Right renal cortex interstitium (tissue), 3 donors: ENCODE results near the gene LRMDA. TPM values are rescaled to one million over a fixed set of nuclear protein-coding genes. Genes with fewer than 3 reads are reported as not detected.

Experiments
- DNase-seq, 3 donors: peaks; one replicate each; pipeline ENCODE4 v3.0.0-alpha.2; 2013; ENCODE audit warnings: low read depth in 3 of 3, low spot score in 2 of 3
- polyA plus RNA-seq, 3 donors: library from polyadenylated mRNA; unstranded; fragments of 120-200 nt; gene quantifications; one replicate each; pipeline ENCODE4 v1.2.1, GENCODE V29; 2013; ENCODE audit not compliant: insufficient read length in 3 of 3

LRMDA gene
- polyA plus RNA-seq, 3 donors: 20.9 to 21.7 (median 21.2) TPM

DNA sequence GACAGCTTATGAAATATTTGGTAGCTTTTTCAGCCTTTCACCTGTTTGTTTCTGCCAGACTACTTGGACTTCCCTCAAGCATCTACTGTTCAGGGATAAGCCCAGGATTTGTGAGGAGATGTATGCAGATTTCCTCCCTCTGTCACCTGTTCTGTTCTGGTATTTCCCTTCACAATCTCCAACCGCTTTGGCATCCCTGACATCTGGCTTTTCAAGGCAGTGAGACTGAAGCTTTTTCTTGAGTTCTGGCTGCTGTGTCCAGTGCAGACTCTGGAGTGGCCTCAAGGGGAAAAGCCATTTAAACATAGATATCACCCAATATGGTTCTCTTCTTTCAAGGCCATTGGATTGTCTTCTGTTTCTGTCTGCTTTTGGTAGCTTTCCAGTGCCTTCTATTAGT, 369.7 kb downstream of the LRMDA start:
- no peak for DNase-seq

DNA sequence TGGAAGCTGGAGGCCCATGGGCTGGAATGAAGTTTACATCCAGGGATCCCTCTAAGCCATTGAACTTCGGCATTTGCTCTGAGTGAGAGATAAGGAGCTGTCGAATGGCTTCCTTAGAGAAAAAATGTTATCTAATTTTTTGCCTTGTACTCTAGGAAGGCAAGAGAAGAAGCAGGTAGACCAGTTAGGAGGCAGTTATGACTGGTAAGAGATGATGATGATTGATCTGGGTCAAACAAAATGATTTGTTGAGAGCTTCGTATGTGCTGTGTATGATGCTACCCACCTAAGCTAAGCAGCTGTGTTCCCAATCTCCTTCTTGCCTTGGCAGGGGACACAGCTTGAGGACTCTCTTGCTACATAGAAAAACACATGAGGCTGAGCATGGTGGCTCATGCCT, 370.2 kb downstream of the LRMDA start:
- DNase-seq: no peak

GRCh38 chr10:75803121-75803520, 371.7 kb downstream of the LRMDA start:
- no peak for DNase-seq

GRCh38 chr10:75803816-75804552, 372.6 kb downstream of the LRMDA start:
- no peak for DNase-seq

GRCh38 chr10:75806186-75806585, 374.8 kb downstream of the LRMDA start:
- DNase-seq: no peak

- no peak for DNase-seq
These were observed 376.0 kb downstream of the LRMDA start for GRCh38 chr10:75807456-75807855.

DNA sequence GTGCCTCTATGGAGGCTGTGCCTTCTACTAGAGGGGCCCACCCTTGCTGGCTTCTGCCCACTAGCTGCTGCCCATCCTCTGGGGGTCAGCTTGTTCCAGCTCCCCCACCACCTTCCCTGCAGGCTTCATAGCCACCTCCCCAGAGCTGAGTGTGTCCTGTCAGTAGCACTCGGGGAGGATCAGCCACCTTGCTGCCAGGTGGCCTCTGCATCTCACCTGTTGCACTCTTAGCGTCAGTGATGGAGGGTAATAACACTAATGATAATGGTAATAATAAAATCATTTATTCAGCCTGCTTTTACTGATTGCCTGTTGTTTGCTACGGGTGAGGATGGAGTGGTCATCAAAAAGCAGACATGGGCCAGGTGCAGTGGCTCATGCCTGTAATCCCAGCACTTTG, 377.6 kb downstream of the LRMDA start:
- no peak for DNase-seq

- DNase-seq: no peak
These were observed 382.6 kb downstream of the LRMDA start for GRCh38 chr10:75814014-75814413.

- no peak for DNase-seq
These were observed 383.6 kb downstream of the LRMDA start for GRCh38 chr10:75815066-75815465.

- DNase-seq: no peak
These were observed 385.8 kb downstream of the LRMDA start for GRCh38 chr10:75817198-75817597.

DNA sequence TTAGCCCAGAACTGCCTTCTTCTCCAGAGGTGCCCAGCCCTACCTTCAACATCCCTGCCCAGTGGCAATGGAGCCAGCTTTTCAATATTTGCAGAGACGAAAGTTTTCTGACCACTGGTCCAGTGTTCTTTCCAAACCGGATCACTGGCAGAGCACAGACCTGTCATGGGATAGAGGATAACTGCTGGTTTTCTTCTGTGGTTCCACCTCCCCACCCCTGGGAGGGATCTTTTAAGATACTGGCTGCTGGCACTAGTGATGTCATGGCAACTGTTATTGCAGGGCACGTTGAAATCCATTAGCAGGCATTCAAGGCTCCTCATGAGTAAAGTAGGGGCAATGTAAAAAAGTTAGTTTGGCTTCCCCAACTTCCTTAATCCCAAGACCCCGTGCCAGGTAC, 387.1 kb downstream of the LRMDA start:
- DNase-seq: no peak

DNA sequence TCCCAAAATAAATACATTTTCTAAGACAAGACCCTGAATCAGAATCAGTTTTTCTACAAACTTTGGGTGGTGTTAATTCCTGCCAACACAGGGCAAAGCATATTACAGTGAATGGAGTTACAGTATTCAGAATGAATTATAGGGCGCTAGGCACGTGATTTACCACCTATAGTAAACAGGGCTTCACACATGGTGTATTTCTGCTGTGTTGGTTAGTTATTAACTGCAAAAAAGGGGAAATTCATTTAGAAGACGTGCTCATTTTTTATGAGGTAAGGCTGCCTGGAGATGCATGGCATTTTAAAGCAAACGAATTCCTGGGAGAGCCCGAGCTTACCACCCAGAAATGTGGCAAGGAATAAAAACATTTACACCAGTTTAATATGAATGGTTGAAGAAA, 393.8 kb downstream of the LRMDA start:
- DNase-seq: no peak

GRCh38 chr10:75825661-75826060, 394.2 kb downstream of the LRMDA start:
- no peak for DNase-seq

GRCh38 chr10:75826846-75827245, 395.4 kb downstream of the LRMDA start:
- no peak for DNase-seq

DNA sequence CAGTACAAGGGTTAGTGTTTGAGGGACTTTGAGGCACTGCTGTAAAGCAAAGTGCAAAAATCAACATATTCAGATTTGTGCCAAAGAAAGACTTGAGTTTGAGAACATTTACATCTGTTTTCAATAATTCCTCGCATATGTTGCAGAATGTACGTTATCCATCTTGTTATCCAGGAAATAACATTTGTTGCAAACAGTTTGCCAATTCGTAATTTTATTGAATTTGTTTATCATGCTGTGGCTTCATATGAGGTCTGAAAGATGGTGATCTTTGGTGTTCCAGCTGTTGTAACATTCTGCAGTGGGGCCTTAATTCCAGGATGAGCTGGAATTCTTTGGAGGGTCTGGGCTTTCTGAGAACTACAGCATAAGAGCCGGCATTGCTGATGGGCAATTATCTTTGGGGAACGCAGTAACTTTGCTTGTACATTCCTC, 396.2 kb downstream of the LRMDA start:
- DNase-seq: no peak

GRCh38 chr10:75828413-75828812, 397.0 kb downstream of the LRMDA start:
- no peak for DNase-seq

DNA sequence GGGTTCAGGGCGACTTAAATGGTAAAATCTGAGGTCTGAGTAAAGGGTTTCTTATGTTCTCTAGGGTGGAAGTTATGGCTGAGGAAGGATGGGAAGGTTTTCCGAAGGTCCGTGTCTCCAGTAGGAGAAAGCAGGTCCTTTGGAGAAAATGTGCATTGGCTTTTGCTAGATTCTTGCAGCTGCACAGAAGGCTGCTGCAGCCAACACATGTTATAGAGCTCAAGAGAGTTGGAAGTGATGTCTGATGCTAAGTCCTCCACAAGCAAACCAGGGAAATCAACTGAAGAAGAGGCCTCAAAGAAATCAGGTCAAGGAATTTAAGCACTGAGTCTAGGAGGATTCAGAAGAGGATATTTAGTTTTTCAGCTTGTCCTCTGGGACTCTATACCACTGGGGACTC, 404.6 kb downstream of the LRMDA start:
- DNase-seq: no peak

GRCh38 chr10:75838486-75838885, 407.1 kb downstream of the LRMDA start:
- no peak for DNase-seq

GRCh38 chr10:75839020-75839419, 407.6 kb downstream of the LRMDA start:
- DNase-seq: no peak

DNA sequence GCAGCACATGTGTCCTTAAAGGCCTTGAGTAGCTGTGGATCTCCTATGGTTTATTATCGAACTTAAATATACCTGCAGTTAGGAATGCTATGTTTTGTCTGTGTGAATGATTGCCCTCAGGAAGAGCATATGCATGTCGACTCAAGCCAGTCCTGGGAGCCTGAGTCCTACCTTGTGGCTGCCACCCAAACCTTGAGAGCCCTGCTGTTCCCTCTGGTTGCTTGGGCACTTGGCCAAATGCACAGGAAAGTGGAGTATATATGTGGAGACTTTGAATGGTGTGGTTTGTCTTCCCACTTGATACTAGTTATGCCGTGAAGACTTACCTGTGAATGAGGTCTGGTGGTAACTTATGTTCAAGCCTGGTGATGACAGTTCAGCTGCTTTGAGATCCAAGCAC, 409.8 kb downstream of the LRMDA start:
- DNase-seq: no peak

DNA sequence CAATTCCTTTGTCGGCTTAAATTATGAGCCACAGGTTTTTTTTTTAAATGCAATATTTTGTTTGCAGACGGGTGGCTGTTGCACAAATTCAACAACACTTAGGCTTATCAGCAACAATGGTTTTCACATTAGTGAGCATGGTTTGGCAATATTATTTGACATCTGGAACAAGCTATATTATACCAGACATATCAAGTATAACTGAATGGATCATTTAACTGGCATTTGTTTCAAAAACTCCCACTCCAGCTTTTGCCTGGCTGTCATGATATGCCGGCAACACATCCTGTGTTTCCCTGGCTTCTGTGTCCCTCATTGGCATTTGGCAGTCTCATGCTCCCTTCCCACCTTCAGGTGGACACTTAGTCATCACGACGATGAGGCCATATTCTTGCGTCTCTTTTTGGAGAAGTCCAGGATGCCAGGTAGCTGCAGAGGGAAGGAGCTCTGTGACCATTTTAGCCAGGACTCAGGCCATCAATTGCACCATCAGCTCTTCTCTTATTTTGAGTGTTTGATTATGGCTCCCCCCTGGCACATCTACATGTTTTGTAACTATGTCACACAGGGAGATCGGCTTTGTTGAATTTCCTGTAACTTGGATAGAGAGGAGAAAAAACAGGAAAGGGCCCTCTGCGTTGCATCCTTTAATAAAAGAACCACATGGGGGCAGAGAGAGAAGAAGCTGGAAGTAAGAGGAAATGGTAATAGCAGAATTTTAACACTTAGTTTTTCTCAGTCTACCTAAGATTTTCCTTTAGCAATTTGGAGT, 413.9 kb downstream of the LRMDA start:
- no peak for DNase-seq

DNA sequence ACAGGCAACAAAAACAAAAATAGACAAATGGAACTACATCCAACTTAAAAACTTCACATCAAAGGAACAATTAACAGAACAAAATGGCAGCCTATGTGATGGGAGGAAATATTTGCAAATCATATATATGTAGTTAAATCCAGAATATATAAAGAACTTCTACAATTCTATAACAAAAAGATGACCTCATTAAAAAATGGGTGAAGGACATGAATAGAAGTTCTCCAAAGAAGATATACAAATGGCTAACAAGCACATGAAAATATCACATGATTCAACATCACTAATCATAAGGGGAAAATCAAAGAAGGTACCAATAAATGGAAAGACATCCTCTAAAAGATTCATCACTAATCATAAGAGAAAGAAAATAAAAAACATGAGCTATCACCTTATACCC, 416.1 kb downstream of the LRMDA start:
- DNase-seq: no peak
